Astrocyte (in vitro differentiated cells and primary cell): ENCODE measurements around the gene MESP2. TPM values are rescaled to one million over a fixed set of nuclear protein-coding genes. Genes with fewer than 3 reads are reported as not detected.

Source experiments
- DNase-seq: peaks from one replicate; pipeline ENCODE4 v3.0.0-alpha.2; 2010; ENCODE audit warnings: low read depth
- FAIRE-seq: peaks from 2 replicates; lab custom pipeline; 2011; peaks lifted over from hg19 to GRCh38; lab: Jason Lieb, UNC
- H2AFZ ChIP-seq: 2 replicates; pipeline ENCODE4 v1.6.0; 2012; ENCODE audit warnings: low read depth, low read length, inconsistent platforms
- H3K27ac ChIP-seq: 2 replicates; pipeline ENCODE4 v1.5.1; 2011; ENCODE audit warnings: low read depth, low read length, inconsistent platforms
- H3K27me3 ChIP-seq: 2 replicates; pipeline ENCODE4 v1.6.0; 2011; ENCODE audit warnings: low read length, inconsistent platforms; ENCODE audit not compliant: insufficient read depth
- H3K36me3 ChIP-seq: 2 replicates; pipeline ENCODE4 v1.5.1; 2011; ENCODE audit warnings: low read length, inconsistent platforms; ENCODE audit not compliant: insufficient read depth
- H3K4me1 ChIP-seq: 2 replicates; pipeline ENCODE4 v1.5.1; 2011; ENCODE audit warnings: low read length, inconsistent platforms; ENCODE audit not compliant: insufficient read depth
- H3K4me2 ChIP-seq: 2 replicates; pipeline ENCODE4 v1.6.0; 2012; ENCODE audit warnings: low read length, inconsistent platforms
- H3K4me3 ChIP-seq: 2 replicates; pipeline ENCODE4 v1.5.1; 2011; ENCODE audit warnings: low read depth, mild to moderate bottlenecking, low read length, inconsistent platforms; ENCODE audit not compliant: insufficient read depth
- H3K79me2 ChIP-seq: 2 replicates; pipeline ENCODE4 v1.6.0; 2012; ENCODE audit warnings: mild to moderate bottlenecking, low read length, inconsistent platforms; ENCODE audit not compliant: insufficient read depth
- H3K9ac ChIP-seq: 2 replicates; pipeline ENCODE4 v1.6.0; 2012; ENCODE audit warnings: mild to moderate bottlenecking, low read length, inconsistent platforms
- H3K9me3 ChIP-seq: 2 replicates; pipeline ENCODE4 v1.5.1; 2012; ENCODE audit warnings: low read depth, mild to moderate bottlenecking, low read length, inconsistent platforms; ENCODE audit not compliant: insufficient read depth
- H4K20me1 ChIP-seq: 2 replicates; pipeline ENCODE4 v1.6.0; 2012; ENCODE audit warnings: low read length, inconsistent platforms; ENCODE audit not compliant: insufficient read depth
- H3K27ac Mint-ChIP-seq: one replicate; pipeline ENCODE4 v1.8.0; 2021; ENCODE audit warnings: mild to moderate bottlenecking, mixed read lengths; ENCODE audit not compliant: unreplicated experiment
- H3K27me3 Mint-ChIP-seq: one replicate; pipeline ENCODE4 v1.8.0; 2021; ENCODE audit warnings: low read depth, mixed read lengths; ENCODE audit not compliant: unreplicated experiment
- H3K36me3 Mint-ChIP-seq: one replicate; pipeline ENCODE4 v1.8.0; 2021; ENCODE audit warnings: low read depth, mixed read lengths; ENCODE audit not compliant: unreplicated experiment
- H3K4me1 Mint-ChIP-seq: one replicate; pipeline ENCODE4 v1.8.0; 2021; ENCODE audit warnings: low read depth, mixed read lengths; ENCODE audit not compliant: unreplicated experiment
- H3K4me3 Mint-ChIP-seq: one replicate; pipeline ENCODE4 v1.8.0; 2021; ENCODE audit warnings: mild to moderate bottlenecking, moderate library complexity, mixed read lengths; ENCODE audit not compliant: unreplicated experiment
- H3K9me3 Mint-ChIP-seq: one replicate; pipeline ENCODE4 v1.8.0; 2021; ENCODE audit warnings: mild to moderate bottlenecking, mixed read lengths; ENCODE audit not compliant: unreplicated experiment
- EZH2 ChIP-seq: IDR thresholded peaks from 2 replicates; pipeline ENCODE4 v1.6.1; 2012; ENCODE audit warnings: mild to moderate bottlenecking, low read length, inconsistent platforms; ENCODE audit not compliant: insufficient read depth
- total RNA-seq: library from RNA; stranded (reverse); gene quantifications from 2 replicates; pipeline ENCODE4 v1.2.1, GENCODE V29; 2021
- TF ChIP-seq, protein P1 (sequence below): IDR thresholded peaks from 2 replicates; pipeline ENCODE4 v1.5.1; 2011; ENCODE audit warnings: low read depth, mild to moderate bottlenecking, inconsistent platforms, low read length, moderate library complexity; ENCODE audit not compliant: insufficient read depth

The MESP2 gene
- total RNA-seq, 1 donor from 2014 or later, result not detected

DNA sequence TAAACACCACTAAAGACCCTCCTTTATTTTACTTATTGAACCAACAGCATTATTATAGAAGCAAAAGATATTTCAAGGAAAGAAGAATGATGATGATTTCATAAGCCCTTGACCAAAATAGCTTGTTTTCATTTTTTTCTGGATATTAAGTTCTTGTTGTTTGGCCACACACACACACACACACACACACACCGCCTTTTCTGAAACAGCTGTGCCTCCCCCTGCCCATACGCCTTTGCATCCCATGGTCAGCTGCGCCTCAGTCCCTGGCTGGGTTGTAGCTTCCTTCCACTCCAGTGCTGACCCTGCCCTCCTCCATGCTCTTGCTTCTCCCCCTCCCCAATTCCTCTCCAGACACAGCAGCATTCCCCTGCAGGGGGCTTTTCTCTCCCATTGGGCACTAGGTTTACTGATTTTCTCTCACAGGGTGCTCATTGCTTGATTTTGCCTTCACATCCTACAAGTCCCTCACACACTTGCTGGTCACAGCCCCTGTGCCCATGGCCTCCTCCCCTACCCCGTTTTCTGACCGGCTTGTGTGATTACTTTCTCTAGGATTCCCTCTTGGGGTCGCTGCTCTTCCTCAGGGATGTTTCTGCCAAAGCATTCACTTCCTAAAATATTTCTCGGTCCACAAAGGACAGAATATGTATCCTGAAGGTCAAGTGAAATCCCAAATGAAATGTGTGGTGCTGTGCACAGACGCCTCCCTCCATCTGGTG lies 43.5 kb upstream of the MESP2 start:
- peaks cover 79% of the 10 kb centered on the region for H3K27me3 Mint-ChIP-seq

DNA sequence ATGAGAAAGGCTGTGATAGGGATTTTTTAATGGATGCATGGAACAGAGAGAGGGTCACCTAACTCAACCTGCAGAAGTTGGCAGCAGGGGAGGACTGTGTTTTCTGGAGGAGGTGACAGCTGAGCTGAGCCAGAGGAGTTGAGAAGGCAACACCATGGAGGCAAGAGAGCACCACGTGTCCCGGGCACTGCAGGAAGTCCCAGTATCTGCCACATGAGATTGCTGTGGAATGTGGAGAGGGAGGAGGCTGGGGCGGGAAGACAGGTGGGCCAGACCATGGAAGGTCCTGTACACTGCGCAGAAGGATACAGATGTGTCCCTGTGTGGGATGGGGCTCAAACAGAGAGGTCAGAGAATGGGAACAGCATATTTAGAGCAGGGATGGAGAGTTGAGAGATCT lies 40.4 kb upstream of the MESP2 start:
- DNase-seq (no peak), FAIRE-seq (no peak)
- Histone ChIP-seq H3K36me3 (no peaks in the 10 kb centered on the region), H2AFZ (no peak overlapping the region), H3K79me2 (no peaks in the 10 kb centered on the region), H3K4me1 (no peaks in the 10 kb centered on the region), H3K27me3 (peaks cover 25% of the 10 kb centered on the region), H3K9ac (no peak overlapping the region), H3K4me3 (no peak overlapping the region), H4K20me1 (no peaks in the 10 kb centered on the region), H3K4me2 (no peak overlapping the region), H3K27ac (no peak overlapping the region), H3K9me3 (no peaks in the 10 kb centered on the region)
- Mint-ChIP-seq H3K4me1 (no peaks in the 10 kb centered on the region), H3K27ac (no peak overlapping the region), H3K27me3 (peaks cover 76% of the 10 kb centered on the region), H3K36me3 (no peaks in the 10 kb centered on the region), H3K9me3 (peaks cover 7% of the 10 kb centered on the region), H3K4me3 (no peak overlapping the region)
- no peak for TF ChIP-seq EZH2
- TF ChIP-seq, protein P1, sequence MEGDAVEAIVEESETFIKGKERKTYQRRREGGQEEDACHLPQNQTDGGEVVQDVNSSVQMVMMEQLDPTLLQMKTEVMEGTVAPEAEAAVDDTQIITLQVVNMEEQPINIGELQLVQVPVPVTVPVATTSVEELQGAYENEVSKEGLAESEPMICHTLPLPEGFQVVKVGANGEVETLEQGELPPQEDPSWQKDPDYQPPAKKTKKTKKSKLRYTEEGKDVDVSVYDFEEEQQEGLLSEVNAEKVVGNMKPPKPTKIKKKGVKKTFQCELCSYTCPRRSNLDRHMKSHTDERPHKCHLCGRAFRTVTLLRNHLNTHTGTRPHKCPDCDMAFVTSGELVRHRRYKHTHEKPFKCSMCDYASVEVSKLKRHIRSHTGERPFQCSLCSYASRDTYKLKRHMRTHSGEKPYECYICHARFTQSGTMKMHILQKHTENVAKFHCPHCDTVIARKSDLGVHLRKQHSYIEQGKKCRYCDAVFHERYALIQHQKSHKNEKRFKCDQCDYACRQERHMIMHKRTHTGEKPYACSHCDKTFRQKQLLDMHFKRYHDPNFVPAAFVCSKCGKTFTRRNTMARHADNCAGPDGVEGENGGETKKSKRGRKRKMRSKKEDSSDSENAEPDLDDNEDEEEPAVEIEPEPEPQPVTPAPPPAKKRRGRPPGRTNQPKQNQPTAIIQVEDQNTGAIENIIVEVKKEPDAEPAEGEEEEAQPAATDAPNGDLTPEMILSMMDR, result no peak

More for the DNA sequence above, 43.5 kb upstream of the MESP2 start:
- Histone ChIP-seq H3K9me3 (no peaks in the 10 kb centered on the region), H3K4me2 (no peak overlapping the region), H3K4me1 (no peaks in the 10 kb centered on the region), H4K20me1 (no peaks in the 10 kb centered on the region), H3K27ac (no peak overlapping the region), H3K36me3 (no peaks in the 10 kb centered on the region), H2AFZ (no peak overlapping the region), H3K9ac (no peak overlapping the region), H3K4me3 (no peak overlapping the region), H3K79me2 (no peaks in the 10 kb centered on the region), H3K27me3 (peaks cover 33% of the 10 kb centered on the region)
- Mint-ChIP-seq H3K36me3 (no peaks in the 10 kb centered on the region), H3K9me3 (peaks cover 7% of the 10 kb centered on the region), H3K27ac (no peak overlapping the region), H3K4me1 (no peaks in the 10 kb centered on the region), H3K4me3 (no peak overlapping the region)
- no peak for DNase-seq
- no peak for FAIRE-seq
- TF ChIP-seq, protein P1, result no peak
- no peak for TF ChIP-seq EZH2

DNA sequence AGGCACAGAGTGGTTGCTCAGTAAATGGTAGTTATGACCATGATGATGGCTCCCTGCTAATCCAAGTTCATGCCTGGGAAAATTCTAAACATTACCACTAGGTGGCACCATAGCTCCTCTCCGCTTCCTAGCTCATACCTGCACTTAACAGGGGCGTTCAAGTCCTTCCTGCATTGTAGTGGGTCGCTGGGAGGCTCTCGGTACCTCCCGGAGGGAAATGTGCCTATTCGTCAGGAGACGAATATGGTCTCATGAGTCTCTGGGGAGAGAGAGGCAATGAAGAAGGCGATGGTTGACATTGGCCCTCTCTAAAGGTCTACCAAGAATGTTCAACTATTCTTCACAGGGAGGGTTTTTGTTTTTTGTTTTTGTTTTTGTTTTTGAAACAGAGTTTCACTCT lies 36.0 kb upstream of the MESP2 start:
- no peak overlapping the region for H2AFZ ChIP-seq
- H3K36me3 ChIP-seq, result no peaks in the 10 kb centered on the region
- H3K9ac ChIP-seq, result no peak overlapping the region
- no peaks in the 10 kb centered on the region for H3K9me3 ChIP-seq
- Mint-ChIP-seq H3K36me3 (no peaks in the 10 kb centered on the region), H3K27me3 (peaks cover 58% of the 10 kb centered on the region), H3K4me3 (no peak overlapping the region), H3K9me3 (peaks cover 5% of the 10 kb centered on the region), H3K4me1 (no peaks in the 10 kb centered on the region), H3K27ac (peak overlapping the region; percentile 26)
- H3K27me3 ChIP-seq, result peaks cover 8% of the 10 kb centered on the region
- DNase-seq (peak; percentile 42), FAIRE-seq (peak; percentile 99)
- peak overlapping the region; percentile 36 for H3K4me2 ChIP-seq
- H3K4me1 ChIP-seq, result no peaks in the 10 kb centered on the region
- no peak overlapping the region for H3K27ac ChIP-seq
- H3K79me2 ChIP-seq, result no peaks in the 10 kb centered on the region
- H4K20me1 ChIP-seq, result no peaks in the 10 kb centered on the region
- H3K4me3 ChIP-seq, result no peak overlapping the region
- TF ChIP-seq, protein P1, result peak; percentile 92
- no peak for TF ChIP-seq EZH2
